ENCODE measurements around the gene LRFN4. TPM values are rescaled to one million over a fixed set of nuclear protein-coding genes. Genes with fewer than 3 reads are reported as not detected.

Gene LRFN4
- total and polyA plus RNA-seq, 10 of the 15 experiments (the other 5 are each of a cell fraction or from before 2014, with no cell fraction given), result 0.03 to 43.8 (median 4.9) TPM

DNA sequence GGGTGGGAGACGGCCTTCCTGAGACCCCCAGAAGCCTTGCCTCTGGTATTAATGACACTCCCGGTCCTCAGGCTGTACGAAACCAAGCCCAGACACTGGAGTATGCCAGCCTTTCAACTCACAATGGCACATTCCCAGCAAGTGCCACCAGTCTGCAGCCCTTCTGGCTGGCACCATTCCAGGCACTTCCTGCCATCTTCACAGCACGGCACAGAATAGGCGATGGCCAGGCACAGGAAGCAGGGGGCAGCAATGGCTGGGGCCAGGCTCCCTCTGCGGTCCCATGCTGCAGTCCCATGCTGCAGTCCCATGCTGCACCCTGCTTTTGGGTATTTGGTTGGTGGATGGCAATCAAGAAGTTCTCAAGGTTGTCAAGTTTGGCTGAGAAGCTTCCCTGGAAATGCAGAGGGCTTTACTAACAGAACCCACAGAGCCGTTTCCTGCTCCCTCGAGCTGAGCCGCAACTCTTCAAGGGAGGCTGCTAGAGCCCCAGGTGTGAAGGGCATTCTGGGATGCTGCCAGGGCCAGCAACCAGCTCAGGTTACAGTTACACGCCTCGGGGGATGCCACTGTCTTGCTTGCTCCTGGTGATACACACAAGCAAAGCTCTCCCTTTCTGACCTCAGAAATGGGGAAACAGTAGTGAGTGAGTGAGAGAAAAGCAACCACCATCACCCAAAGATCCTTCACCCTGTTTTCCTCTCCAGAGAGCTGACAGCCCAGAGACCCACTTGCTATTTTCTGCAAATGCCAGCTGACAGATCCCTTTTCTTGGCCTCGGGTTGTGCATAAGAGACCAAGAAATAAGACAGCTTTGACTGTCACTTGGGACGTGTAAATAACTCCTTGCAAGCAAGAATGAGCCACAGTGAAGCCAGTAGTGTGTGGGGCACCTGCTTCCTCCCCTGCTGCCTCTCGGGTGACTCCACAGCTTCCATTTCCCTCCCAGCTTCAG is 23.9 kb downstream of the LRFN4 start:
- ChIA-PET POLR2A (no interaction called here), CTCF (interaction anchor here (1.2 to 1.5 kb wide), 2 partner anchors 47 to 303 kb away, joined by 3 to 10 read pairs; no protein-coding TSS in a partner anchor), SMC1A (ENCODE audit: uncharacterized antibody, unreplicated experiment) (interaction anchor here (1.0 to 1.1 kb wide), 2 partner anchors 25 to 38 kb away, joined by 3 to 4 read pairs; no protein-coding TSS in a partner anchor), RAD21 (ENCODE audit: unreplicated experiment) (interaction anchor here (0.5 to 2.2 kb wide), 5 partner anchors 47 to 204 kb away, joined by 3 to 6 read pairs (median 3); partner anchors contain the start of gene RBM4B)
- peak; percentile 47 for FAIRE-seq
- intact Hi-C loops (cut with micrococcal nuclease; ENCODE audit: unreplicated experiment), result no loop called here
- DNase-seq (ENCODE audit: low read depth, low spot score), result no peak
- Histone ChIP-seq H2AFZ (ENCODE audit: control insufficient read depth, low read depth, low read length) (no peak overlapping the region), H3K27ac (ENCODE audit: control insufficient read depth, insufficient read depth) (no peak overlapping the region), H3K4me2 (ENCODE audit: control insufficient read depth, insufficient read depth) (no peak overlapping the region), H3K27me3 (replicated peaks in 1 of 2; ENCODE audit: control insufficient read depth in 2 of 2, insufficient read depth in 2 of 2, low read length in 1 of 2) (peaks cover 0 to 1% of the 10 kb centered on the region in 2 experiments; a peak in 2 of 4 replicates), H4K20me1 (ENCODE audit: control insufficient read depth, insufficient read depth) (no peaks in the 10 kb centered on the region), H3K4me1 (ENCODE audit: control insufficient read depth, insufficient read depth, low read length) (peaks cover 3% of the 10 kb centered on the region; the same call in 1 of the 2 replicates), H3K36me3 (ENCODE audit: control insufficient read depth in 2 of 2, insufficient read depth in 2 of 2, low read length in 1 of 2) (no peaks in the 10 kb centered on the region), H3K9me3 (replicated peaks; ENCODE audit: control insufficient read depth, insufficient read depth, low read length) (no peaks in the 10 kb centered on the region), H3K79me2 (ENCODE audit: control insufficient read depth, insufficient read depth, low read length) (no peaks in the 10 kb centered on the region), H3K4me3 (no peak overlapping the region), H3K9ac (ENCODE audit: control insufficient read depth, insufficient read depth, low read length) (no peak overlapping the region)
- TF ChIP-seq, protein P1, sequence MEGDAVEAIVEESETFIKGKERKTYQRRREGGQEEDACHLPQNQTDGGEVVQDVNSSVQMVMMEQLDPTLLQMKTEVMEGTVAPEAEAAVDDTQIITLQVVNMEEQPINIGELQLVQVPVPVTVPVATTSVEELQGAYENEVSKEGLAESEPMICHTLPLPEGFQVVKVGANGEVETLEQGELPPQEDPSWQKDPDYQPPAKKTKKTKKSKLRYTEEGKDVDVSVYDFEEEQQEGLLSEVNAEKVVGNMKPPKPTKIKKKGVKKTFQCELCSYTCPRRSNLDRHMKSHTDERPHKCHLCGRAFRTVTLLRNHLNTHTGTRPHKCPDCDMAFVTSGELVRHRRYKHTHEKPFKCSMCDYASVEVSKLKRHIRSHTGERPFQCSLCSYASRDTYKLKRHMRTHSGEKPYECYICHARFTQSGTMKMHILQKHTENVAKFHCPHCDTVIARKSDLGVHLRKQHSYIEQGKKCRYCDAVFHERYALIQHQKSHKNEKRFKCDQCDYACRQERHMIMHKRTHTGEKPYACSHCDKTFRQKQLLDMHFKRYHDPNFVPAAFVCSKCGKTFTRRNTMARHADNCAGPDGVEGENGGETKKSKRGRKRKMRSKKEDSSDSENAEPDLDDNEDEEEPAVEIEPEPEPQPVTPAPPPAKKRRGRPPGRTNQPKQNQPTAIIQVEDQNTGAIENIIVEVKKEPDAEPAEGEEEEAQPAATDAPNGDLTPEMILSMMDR (IDR thresholded peaks at IDR 0.05 in 2 of 3, conservative IDR thresholded peaks at IDR 0.05 in 1 of 3; ENCODE audit: control insufficient read depth in 2 of 3, extremely low read depth in 1 of 3, insufficient read depth in 1 of 3, low read depth in 3 of 3, low read length in 3 of 3), result 0 out of 6 replicates have a peak, but pooled peaks of 1 of the 3 experiments have one; percentile 1
- TF ChIP-seq, protein P2, sequence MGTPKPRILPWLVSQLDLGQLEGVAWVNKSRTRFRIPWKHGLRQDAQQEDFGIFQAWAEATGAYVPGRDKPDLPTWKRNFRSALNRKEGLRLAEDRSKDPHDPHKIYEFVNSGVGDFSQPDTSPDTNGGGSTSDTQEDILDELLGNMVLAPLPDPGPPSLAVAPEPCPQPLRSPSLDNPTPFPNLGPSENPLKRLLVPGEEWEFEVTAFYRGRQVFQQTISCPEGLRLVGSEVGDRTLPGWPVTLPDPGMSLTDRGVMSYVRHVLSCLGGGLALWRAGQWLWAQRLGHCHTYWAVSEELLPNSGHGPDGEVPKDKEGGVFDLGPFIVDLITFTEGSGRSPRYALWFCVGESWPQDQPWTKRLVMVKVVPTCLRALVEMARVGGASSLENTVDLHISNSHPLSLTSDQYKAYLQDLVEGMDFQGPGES (IDR thresholded peaks at IDR 0.05), result no peak
- in situ Hi-C loops (cut with MboI), result loop anchor here (5.0 kb wide), 1 partner anchor 188 kb away; no protein-coding TSS in a partner anchor
- no peak for ATAC-seq
- WGBS (ENCODE audit: insufficient coverage, insufficient replicate concordance, low lambda C conversion rate, missing lambda C conversion rate), result 22% methylated on average over 14 of the region's 14 CpGs
- BruUV-seq (replicated peaks), result no TSS peak
